ENCODE measurements around the gene ADI1. TPM values are rescaled to one million over a fixed set of nuclear protein-coding genes. Genes with fewer than 3 reads are reported as not detected.
A peak's percentile ranks its signal among the peaks of the same experiment; 100 is the strongest.

The ADI1 gene
- total RNA-seq, 2 experiments from 2014 or later: 19.2 to 22.1 TPM

DNA sequence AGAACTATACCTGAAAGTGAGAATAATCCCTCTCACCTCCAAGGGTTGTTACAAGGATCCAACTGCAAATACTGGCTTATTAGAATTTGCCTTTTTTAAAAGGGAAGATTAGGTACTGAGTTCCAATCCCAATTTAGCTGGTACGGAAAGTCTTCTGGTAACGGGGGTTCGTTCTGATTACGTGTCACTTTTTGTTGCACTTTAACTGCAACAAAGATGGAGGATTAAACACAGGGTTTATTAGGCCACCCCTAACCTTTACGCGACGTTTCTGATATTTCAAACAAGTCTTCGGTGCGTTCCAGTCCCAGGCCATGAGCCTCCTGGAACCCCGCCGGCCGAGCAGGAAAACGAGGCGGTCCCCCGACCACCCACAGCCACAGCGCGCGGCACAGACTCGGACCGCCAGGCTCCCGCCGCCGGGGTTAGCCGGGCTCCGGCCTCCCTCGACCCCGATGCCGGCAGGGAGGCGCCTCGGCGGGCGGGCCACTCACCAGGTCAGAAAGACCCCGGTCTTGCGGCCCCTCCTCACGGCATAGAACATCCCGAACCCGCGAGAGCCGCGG lies 38.4 kb upstream of the ADI1 start:
- POLR2A ChIA-PET: interaction anchor here (0.6 to 2.2 kb wide), 9 partner anchors 13 to 761 kb away, joined by 3 to 19 read pairs (median 6); partner anchors contain the start of genes ADI1 and RPS7
- CTCF ChIA-PET (ENCODE audit: unreplicated experiment): interaction anchor here (0.7 kb wide), 1 partner anchor 95 kb away, joined by 3 read pairs; no protein-coding TSS in a partner anchor
- peaks cover 11% of the 10 kb centered on the region; the same call in 1 of the 2 replicates for H4K20me1 ChIP-seq (ENCODE audit: insufficient read depth, low read length)

DNA sequence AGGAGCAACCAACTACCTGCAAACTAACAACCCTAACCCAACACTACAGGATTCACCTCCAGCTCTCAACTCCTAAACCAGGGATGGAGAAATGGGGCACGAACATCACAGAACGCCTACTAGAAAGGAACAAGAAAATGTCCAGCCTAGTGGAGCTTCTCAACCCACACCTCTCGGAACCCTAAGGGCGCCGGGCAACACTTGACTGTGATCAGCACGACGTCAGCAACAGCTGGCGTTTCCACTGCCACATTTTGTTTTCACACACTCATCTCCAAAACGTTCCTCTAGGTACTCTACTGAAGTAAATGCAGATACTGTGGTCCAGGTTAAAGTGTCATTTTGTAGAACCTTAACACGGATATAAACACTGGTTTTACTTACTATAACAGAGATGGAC lies 34.6 kb upstream of the ADI1 start:
- no peak overlapping the region for H3K27ac ChIP-seq (ENCODE audit: low read depth, low read length, poor library complexity, severe bottlenecking)
- H4K20me1 ChIP-seq (ENCODE audit: insufficient read depth, low read length): peaks cover 11% of the 10 kb centered on the region; the same call in 1 of the 2 replicates
- no peaks in the 10 kb centered on the region for H3K9me3 ChIP-seq (ENCODE audit: low read length)
- intact Hi-C loops (cut with micrococcal nuclease; ENCODE audit: unreplicated experiment): no loop called here
- POLR2A ChIA-PET: interaction anchor here (0.6 to 1.3 kb wide), 7 partner anchors 11 to 1778 kb away, joined by 3 to 5 read pairs (median 3); partner anchors contain the start of gene ADI1
- H3K9me2 ChIP-seq (ENCODE audit: insufficient read depth, low read length): no peaks in the 10 kb centered on the region
- no peak overlapping the region for H3K4me3 ChIP-seq (ENCODE audit: low read depth, low read length, poor library complexity, severe bottlenecking)
- DNase-seq (ENCODE audit: low spot score): no peak
- no peak overlapping the region for H3K4me2 ChIP-seq (ENCODE audit: low read length)
- peaks cover 46% of the 10 kb centered on the region for H3K79me2 ChIP-seq (ENCODE audit: insufficient read depth, low read depth, low read length)
- peaks cover 8% of the 10 kb centered on the region for H3K4me1 ChIP-seq (ENCODE audit: insufficient read depth, low read length, poor library complexity, severe bottlenecking)
- no TSS peak for BruUV-seq (replicated peaks)
- H2AFZ ChIP-seq (ENCODE audit: low read length): no peak overlapping the region
- TF ChIP-seq, protein P1, sequence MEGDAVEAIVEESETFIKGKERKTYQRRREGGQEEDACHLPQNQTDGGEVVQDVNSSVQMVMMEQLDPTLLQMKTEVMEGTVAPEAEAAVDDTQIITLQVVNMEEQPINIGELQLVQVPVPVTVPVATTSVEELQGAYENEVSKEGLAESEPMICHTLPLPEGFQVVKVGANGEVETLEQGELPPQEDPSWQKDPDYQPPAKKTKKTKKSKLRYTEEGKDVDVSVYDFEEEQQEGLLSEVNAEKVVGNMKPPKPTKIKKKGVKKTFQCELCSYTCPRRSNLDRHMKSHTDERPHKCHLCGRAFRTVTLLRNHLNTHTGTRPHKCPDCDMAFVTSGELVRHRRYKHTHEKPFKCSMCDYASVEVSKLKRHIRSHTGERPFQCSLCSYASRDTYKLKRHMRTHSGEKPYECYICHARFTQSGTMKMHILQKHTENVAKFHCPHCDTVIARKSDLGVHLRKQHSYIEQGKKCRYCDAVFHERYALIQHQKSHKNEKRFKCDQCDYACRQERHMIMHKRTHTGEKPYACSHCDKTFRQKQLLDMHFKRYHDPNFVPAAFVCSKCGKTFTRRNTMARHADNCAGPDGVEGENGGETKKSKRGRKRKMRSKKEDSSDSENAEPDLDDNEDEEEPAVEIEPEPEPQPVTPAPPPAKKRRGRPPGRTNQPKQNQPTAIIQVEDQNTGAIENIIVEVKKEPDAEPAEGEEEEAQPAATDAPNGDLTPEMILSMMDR (conservative IDR thresholded peaks at IDR 0.05; ENCODE audit: low read length): no peak
- no peak for TF ChIP-seq EZH2phosphoT487 (IDR thresholded peaks at IDR 0.05; ENCODE audit: borderline replicate concordance, low read depth, low read length)
- peaks cover 78% of the 10 kb centered on the region for H3K36me3 ChIP-seq (ENCODE audit: insufficient read depth, low read length)
- CTCF ChIA-PET (ENCODE audit: unreplicated experiment): no interaction called here

More for the DNA sequence above, 38.4 kb upstream of the ADI1 start:
- Histone ChIP-seq H3K27ac (ENCODE audit: low read depth, low read length, poor library complexity, severe bottlenecking) (peak overlapping the region; percentile 99), H3K36me3 (ENCODE audit: insufficient read depth, low read length) (peaks cover 71% of the 10 kb centered on the region), H2AFZ (ENCODE audit: low read length) (no peak overlapping the region), H3K79me2 (ENCODE audit: insufficient read depth, low read depth, low read length) (peaks cover 55% of the 10 kb centered on the region), H3K4me3 (ENCODE audit: low read depth, low read length, poor library complexity, severe bottlenecking) (peak overlapping the region; percentile 80), H3K9me3 (ENCODE audit: low read length) (no peaks in the 10 kb centered on the region), H3K9me2 (ENCODE audit: insufficient read depth, low read length) (no peaks in the 10 kb centered on the region), H3K4me1 (ENCODE audit: insufficient read depth, low read length, poor library complexity, severe bottlenecking) (peaks cover 37% of the 10 kb centered on the region), H3K4me2 (ENCODE audit: low read length) (peak overlapping the region; percentile 87)
- intact Hi-C loops (cut with micrococcal nuclease; ENCODE audit: unreplicated experiment): loop anchor here (1.0 to 2.0 kb wide), 4 partner anchors 18 to 94 kb away; partner anchors contain the start of genes ADI1 and RPS7
- DNase-seq (ENCODE audit: low spot score): no peak
- no peak for TF ChIP-seq EZH2phosphoT487 (IDR thresholded peaks at IDR 0.05; ENCODE audit: borderline replicate concordance, low read depth, low read length)
- TF ChIP-seq, protein P1 (conservative IDR thresholded peaks at IDR 0.05; ENCODE audit: low read length): no peak
- BruUV-seq (replicated peaks): TSS peak; percentile 78

DNA sequence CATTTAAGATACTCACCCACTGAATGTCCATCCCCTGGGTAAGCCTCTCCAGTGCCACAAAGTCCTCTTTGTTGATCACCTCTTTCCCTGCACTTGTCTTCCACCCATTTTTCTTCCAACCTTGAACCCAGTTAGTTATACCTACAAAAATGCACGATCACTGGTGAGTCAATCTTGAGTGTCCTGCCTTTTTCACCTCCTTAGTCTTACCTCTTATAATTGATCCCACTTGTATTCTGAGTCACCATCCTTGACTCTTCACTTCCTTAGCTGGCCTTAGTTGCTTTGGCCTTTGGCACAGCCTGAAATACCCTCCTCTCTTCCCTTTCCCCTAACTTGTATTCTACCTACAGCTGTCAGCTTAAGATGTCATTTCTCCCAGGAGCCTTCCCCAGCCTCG lies 28.6 kb upstream of the ADI1 start:
- Histone ChIP-seq H3K36me3 (ENCODE audit: insufficient read depth, low read length) (peaks cover 97% of the 10 kb centered on the region), H3K27ac (ENCODE audit: low read depth, low read length, poor library complexity, severe bottlenecking) (no peak overlapping the region), H3K79me2 (ENCODE audit: insufficient read depth, low read depth, low read length) (no peaks in the 10 kb centered on the region; the same call in 1 of the 2 replicates), H3K4me1 (ENCODE audit: insufficient read depth, low read length, poor library complexity, severe bottlenecking) (no peaks in the 10 kb centered on the region), H2AFZ (ENCODE audit: low read length) (no peak overlapping the region), H3K9me2 (ENCODE audit: insufficient read depth, low read length) (no peaks in the 10 kb centered on the region), H3K4me2 (ENCODE audit: low read length) (no peak overlapping the region), H4K20me1 (ENCODE audit: insufficient read depth, low read length) (no peaks in the 10 kb centered on the region), H3K9me3 (ENCODE audit: low read length) (no peaks in the 10 kb centered on the region), H3K4me3 (ENCODE audit: low read depth, low read length, poor library complexity, severe bottlenecking) (no peak overlapping the region)
- no peak for TF ChIP-seq EZH2phosphoT487 (IDR thresholded peaks at IDR 0.05; ENCODE audit: borderline replicate concordance, low read depth, low read length)
- TF ChIP-seq, protein P1 (conservative IDR thresholded peaks at IDR 0.05; ENCODE audit: low read length): no peak
- ChIA-PET CTCF (ENCODE audit: unreplicated experiment) (no interaction called here), POLR2A (interaction anchor here (0.8 kb wide), 1 partner anchor 8 kb away, joined by 3 read pairs; no protein-coding TSS in a partner anchor)
- BruUV-seq (replicated peaks): no TSS peak
- intact Hi-C loops (cut with micrococcal nuclease; ENCODE audit: unreplicated experiment): no loop called here
- no peak for DNase-seq (ENCODE audit: low spot score)
